ENCODE measurements around the gene PPP1R1A. TPM values are rescaled to one million over a fixed set of nuclear protein-coding genes. Genes with fewer than 3 reads are reported as not detected.

The PPP1R1A gene
- total RNA-seq, 2 donors from 2014 or later, result not detected

DNA sequence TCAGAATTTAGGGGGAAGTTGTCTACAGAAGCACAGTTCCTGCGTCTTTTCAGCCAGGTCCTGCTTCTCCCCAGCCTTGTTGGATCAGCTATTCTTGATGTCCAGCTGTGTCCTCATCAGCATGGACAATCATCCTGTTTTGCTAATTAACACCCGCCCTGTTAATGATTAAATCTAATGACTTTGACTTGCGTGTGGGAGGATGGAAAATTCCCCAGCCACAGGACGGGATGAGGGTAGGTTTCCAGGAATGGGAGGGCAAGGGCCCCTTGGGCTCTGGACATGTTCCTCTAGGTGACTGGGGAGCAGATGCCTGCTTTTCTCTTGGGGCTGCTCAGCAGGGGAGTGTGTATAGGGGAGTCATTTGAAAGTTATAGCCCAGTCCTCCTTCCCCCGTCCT lies 5.3 kb upstream of the PPP1R1A start:
- no peak overlapping the region for H3K27ac Mint-ChIP-seq
- no peaks in the 10 kb centered on the region for H3K4me1 Mint-ChIP-seq (ENCODE audit: low read depth in 2 of 2)
- H3K27me3 Mint-ChIP-seq, result peaks cover 30 to 45% of the 10 kb centered on the region in 2 donors
- DNase-seq (ENCODE audit: low spot score), result no peak
- no peaks in the 10 kb centered on the region for H3K36me3 Mint-ChIP-seq
- H3K9me3 Mint-ChIP-seq, result no peaks in the 10 kb centered on the region
- ATAC-seq, result no peak
- no peak overlapping the region for H3K4me3 Mint-ChIP-seq

DNA sequence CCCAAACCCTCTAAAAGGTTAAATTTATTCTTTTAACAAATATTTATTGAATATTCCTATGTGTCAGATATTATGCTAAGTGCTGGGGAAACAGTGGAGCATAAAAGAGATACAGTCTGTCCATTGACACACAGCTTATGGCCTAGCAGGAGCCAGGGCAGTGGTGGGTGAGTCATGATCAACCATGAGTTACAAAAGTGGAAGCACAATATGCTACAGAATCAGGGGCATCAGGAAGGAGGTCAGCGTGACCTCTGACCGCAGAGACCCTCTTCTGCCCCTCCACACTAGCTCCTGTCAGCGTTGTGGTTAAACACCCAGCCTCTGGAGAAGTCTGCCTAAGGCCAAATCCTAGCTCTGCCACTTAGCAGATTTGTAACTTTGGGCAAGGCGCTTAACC lies 4.7 kb upstream of the PPP1R1A start:
- DNase-seq (ENCODE audit: low spot score), result no peak
- no peak for ATAC-seq
- H3K27me3 Mint-ChIP-seq, result peaks cover 31 to 45% of the 10 kb centered on the region in 2 donors
- no peaks in the 10 kb centered on the region for H3K36me3 Mint-ChIP-seq
- H3K4me1 Mint-ChIP-seq (ENCODE audit: low read depth in 2 of 2), result no peaks in the 10 kb centered on the region
- no peaks in the 10 kb centered on the region for H3K9me3 Mint-ChIP-seq
- H3K27ac Mint-ChIP-seq, result no peak overlapping the region
- no peak overlapping the region for H3K4me3 Mint-ChIP-seq

GRCh38 chr12:54592316-54592715 lies 3.9 kb upstream of the PPP1R1A start:
- no peaks in the 10 kb centered on the region for H3K36me3 Mint-ChIP-seq
- DNase-seq (ENCODE audit: low spot score) (no peak), ATAC-seq (no peak)
- no peak overlapping the region for H3K4me3 Mint-ChIP-seq
- H3K27me3 Mint-ChIP-seq, result peaks cover 32 to 47% of the 10 kb centered on the region in 2 donors
- no peaks in the 10 kb centered on the region for H3K9me3 Mint-ChIP-seq
- no peak overlapping the region for H3K27ac Mint-ChIP-seq
- H3K4me1 Mint-ChIP-seq (ENCODE audit: low read depth in 2 of 2), result no peaks in the 10 kb centered on the region

DNA sequence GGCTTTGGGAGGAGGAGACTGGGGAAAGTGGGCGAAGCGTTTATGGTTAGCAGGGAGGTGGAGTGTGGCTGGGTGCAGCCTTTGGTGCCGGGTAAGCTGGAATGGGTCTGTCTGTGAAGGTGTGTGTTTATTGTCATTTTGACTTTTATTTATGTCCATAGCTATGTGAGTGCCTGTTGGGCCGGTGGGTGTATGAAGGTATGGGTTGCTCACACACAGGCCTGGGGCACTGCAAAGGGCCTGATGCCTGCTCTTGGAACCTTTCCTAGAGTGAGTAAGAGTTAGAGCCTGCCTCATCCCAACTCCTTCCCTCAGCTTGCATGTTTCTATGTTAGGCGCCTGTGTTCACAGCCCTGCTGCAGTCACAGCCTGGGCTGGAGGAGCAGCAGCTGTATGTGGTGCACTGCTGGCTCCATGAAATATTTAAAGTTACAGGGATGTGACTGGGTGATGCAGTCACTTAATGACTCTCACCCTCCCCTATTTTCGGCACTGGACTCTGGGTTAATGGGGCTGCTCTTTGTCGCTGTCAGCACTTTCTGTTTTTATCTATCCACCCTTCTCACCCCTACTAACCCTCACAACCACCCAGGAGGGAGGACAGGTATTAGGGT lies 2.6 kb upstream of the PPP1R1A start:
- no peaks in the 10 kb centered on the region for H3K36me3 Mint-ChIP-seq
- H3K4me3 Mint-ChIP-seq, result no peak overlapping the region
- DNase-seq (ENCODE audit: low spot score) (no peak), ATAC-seq (peak in 1 of 2 donors; percentile 33)
- H3K27ac Mint-ChIP-seq, result no peak overlapping the region
- no peaks in the 10 kb centered on the region for H3K9me3 Mint-ChIP-seq
- H3K27me3 Mint-ChIP-seq, result peaks cover 39 to 46% of the 10 kb centered on the region in 2 donors
- no peaks in the 10 kb centered on the region for H3K4me1 Mint-ChIP-seq (ENCODE audit: low read depth in 2 of 2)

- ATAC-seq (no peak), DNase-seq (ENCODE audit: low spot score) (no peak)
- peaks cover 47 to 50% of the 10 kb centered on the region in 2 donors for H3K27me3 Mint-ChIP-seq
- H3K27ac Mint-ChIP-seq, result no peak overlapping the region
- no peaks in the 10 kb centered on the region for H3K9me3 Mint-ChIP-seq
- no peak overlapping the region for H3K4me3 Mint-ChIP-seq
- H3K36me3 Mint-ChIP-seq, result no peaks in the 10 kb centered on the region
- H3K4me1 Mint-ChIP-seq (ENCODE audit: low read depth in 2 of 2), result no peaks in the 10 kb centered on the region
These were observed 1.5 kb upstream of the PPP1R1A start for GRCh38 chr12:54589964-54590363.

DNA sequence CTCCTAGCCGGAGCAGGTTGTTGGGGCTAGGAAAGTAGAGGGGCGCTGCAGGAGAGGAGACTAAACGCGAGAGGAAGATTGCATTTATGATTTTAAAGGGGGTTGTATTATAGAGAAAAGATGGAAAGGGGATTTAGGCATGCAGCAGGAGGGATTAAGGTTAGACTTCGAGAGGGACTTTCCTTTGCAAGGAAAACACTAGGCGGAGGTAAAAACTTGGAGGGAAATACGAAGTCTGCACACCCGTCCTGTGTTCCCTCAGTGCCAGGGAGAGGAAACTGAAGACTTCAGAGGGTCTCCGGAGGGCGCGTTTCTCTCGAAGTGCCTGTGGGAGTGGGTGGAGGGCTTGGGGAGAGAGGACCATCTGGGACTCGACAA lies 420 bp upstream of the PPP1R1A start:
- DNase-seq (ENCODE audit: low spot score) (no peak), ATAC-seq (no peak)
- Mint-ChIP-seq H3K27ac (no peak overlapping the region), H3K4me1 (ENCODE audit: low read depth in 2 of 2) (no peaks in the 10 kb centered on the region), H3K9me3 (no peaks in the 10 kb centered on the region), H3K27me3 (peaks cover 51 to 60% of the 10 kb centered on the region in 2 donors), H3K4me3 (peak overlapping the region; percentile 14), H3K36me3 (no peaks in the 10 kb centered on the region)

DNA sequence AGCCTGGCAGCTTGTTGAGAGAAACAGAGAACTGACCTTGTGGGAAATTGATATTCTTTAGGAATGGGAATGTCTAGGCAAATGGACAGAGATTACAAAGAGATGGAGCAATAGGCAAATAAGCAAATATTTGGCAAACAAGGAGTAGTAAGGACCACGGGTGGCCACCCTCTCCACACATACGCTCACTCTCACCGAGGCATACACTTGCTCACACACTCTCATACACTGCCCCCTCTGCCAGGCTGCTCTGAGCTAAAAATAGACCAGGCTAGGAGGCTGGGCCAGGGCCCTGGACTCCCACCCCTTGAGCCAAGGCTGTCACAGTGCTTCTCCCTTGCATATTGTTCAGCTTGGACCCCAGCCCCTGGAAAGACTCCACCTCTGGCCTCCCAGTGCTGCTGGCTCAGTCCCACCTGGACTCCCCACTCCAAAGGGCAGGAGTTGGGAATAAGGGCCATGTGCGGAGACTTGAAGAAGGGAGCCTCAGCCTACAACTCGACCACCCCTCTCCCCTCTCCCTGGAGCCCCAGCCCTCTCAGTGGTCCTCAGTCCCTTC lies 1.1 kb downstream of the PPP1R1A start:
- Mint-ChIP-seq H3K36me3 (no peaks in the 10 kb centered on the region), H3K27ac (no peak overlapping the region), H3K27me3 (peaks cover 54 to 61% of the 10 kb centered on the region in 2 donors), H3K9me3 (no peaks in the 10 kb centered on the region), H3K4me1 (ENCODE audit: low read depth in 2 of 2) (no peaks in the 10 kb centered on the region), H3K4me3 (no peak overlapping the region)
- ATAC-seq, result no peak
- no peak for DNase-seq (ENCODE audit: low spot score)

DNA sequence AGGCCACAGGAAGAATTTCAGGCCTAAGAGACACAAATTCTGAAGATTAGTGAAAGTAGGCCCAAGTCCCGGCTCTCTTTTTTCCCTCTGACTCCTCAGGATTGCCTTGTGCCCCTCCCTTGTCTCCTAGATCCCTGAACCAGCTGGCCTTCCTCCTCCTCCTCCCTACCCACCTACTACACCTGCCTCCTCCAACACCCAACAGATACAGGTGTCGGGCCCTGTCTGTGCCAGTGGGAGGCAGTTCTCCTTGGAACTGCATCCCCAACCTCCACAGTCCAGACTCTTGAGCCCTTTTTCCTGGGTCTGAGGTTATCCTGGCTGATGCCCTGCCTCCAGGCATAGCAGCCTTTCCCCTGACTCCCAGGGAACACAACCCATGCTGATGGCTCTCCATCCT lies 1.8 kb downstream of the PPP1R1A start:
- Mint-ChIP-seq H3K27ac (no peak overlapping the region), H3K4me3 (no peak overlapping the region)
- no peak for DNase-seq (ENCODE audit: low spot score)

GRCh38 chr12:54585243-54585642 lies 3.2 kb downstream of the PPP1R1A start:
- DNase-seq (ENCODE audit: low spot score) (no peak), ATAC-seq (no peak)
- Mint-ChIP-seq H3K4me1 (ENCODE audit: low read depth in 2 of 2) (no peaks in the 10 kb centered on the region), H3K27ac (no peak overlapping the region), H3K27me3 (peaks cover 43 to 45% of the 10 kb centered on the region in 2 donors), H3K36me3 (no peaks in the 10 kb centered on the region), H3K4me3 (no peak overlapping the region), H3K9me3 (no peaks in the 10 kb centered on the region)

More for the DNA sequence above, 1.8 kb downstream of the PPP1R1A start:
- ATAC-seq, result no peak
- no peaks in the 10 kb centered on the region for H3K4me1 Mint-ChIP-seq (ENCODE audit: low read depth in 2 of 2)
- no peaks in the 10 kb centered on the region for H3K9me3 Mint-ChIP-seq
- H3K27me3 Mint-ChIP-seq, result peaks cover 54 to 57% of the 10 kb centered on the region in 2 donors
- H3K36me3 Mint-ChIP-seq, result no peaks in the 10 kb centered on the region

GRCh38 chr12:54584128-54584527 lies 4.3 kb downstream of the PPP1R1A start:
- Mint-ChIP-seq H3K27me3 (peaks cover 32 to 35% of the 10 kb centered on the region in 2 donors), H3K4me3 (no peak overlapping the region), H3K36me3 (no peaks in the 10 kb centered on the region), H3K4me1 (ENCODE audit: low read depth in 2 of 2) (peaks cover 6 to 7% of the 10 kb centered on the region in 2 donors), H3K27ac (no peak overlapping the region), H3K9me3 (no peaks in the 10 kb centered on the region)
- DNase-seq (ENCODE audit: low spot score) (no peak), ATAC-seq (no peak)

DNA sequence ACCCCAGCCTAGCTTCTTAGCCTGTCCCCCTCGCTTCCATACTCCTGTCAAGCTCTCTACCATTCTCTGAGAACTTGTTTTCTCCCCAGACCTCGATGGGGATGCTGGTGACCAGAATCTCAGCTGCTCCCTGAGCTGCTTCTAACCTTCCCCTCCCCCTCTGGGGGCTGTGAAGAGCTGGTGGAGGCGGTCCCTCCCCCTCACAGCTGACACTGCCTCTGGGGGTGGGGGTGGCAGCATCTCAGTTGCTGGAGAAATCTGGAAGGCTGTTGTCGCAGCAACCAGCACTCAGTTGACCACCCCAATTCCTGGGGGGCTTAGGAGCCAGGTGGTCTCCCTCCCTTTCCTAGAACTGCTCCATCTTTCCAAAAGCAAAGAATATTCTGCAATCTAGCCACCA lies 4.7 kb downstream of the PPP1R1A start:
- DNase-seq (ENCODE audit: low spot score), result no peak
- peaks cover 28 to 31% of the 10 kb centered on the region in 2 donors for H3K27me3 Mint-ChIP-seq
- ATAC-seq, result no peak
- H3K4me3 Mint-ChIP-seq, result no peak overlapping the region
- H3K9me3 Mint-ChIP-seq, result no peaks in the 10 kb centered on the region
- H3K36me3 Mint-ChIP-seq, result no peaks in the 10 kb centered on the region
- H3K27ac Mint-ChIP-seq, result no peak overlapping the region
- H3K4me1 Mint-ChIP-seq (ENCODE audit: low read depth in 2 of 2), result peaks cover 6 to 7% of the 10 kb centered on the region in 2 donors

- Mint-ChIP-seq H3K36me3 (no peaks in the 10 kb centered on the region), H3K9me3 (no peaks in the 10 kb centered on the region), H3K27ac (no peak overlapping the region), H3K27me3 (peaks cover 14 to 19% of the 10 kb centered on the region in 2 donors), H3K4me1 (ENCODE audit: low read depth in 2 of 2) (peaks cover 6 to 7% of the 10 kb centered on the region in 2 donors), H3K4me3 (no peak overlapping the region)
- no peak for ATAC-seq
- DNase-seq (ENCODE audit: low spot score), result no peak
These were observed 7.0 kb downstream of the PPP1R1A start for GRCh38 chr12:54581412-54581811.

GRCh38 chr12:54579696-54580333 lies 8.6 kb downstream of the PPP1R1A start:
- H3K36me3 Mint-ChIP-seq, result no peaks in the 10 kb centered on the region
- no peaks in the 10 kb centered on the region for H3K9me3 Mint-ChIP-seq
- no peak overlapping the region for H3K4me3 Mint-ChIP-seq
- peaks cover 6 to 7% of the 10 kb centered on the region in 2 donors for H3K4me1 Mint-ChIP-seq (ENCODE audit: low read depth in 2 of 2)
- H3K27me3 Mint-ChIP-seq, result peaks cover 10% of the 10 kb centered on the region in 2 donors
- peak; percentile 85 to 92 for ATAC-seq
- no peak overlapping the region for H3K27ac Mint-ChIP-seq
- peak; percentile 82 for DNase-seq (ENCODE audit: low spot score)

GRCh38 chr12:54579258-54579657 lies 9.2 kb downstream of the PPP1R1A start:
- DNase-seq (ENCODE audit: low spot score) (no peak), ATAC-seq (no peak)
- Mint-ChIP-seq H3K4me1 (ENCODE audit: low read depth in 2 of 2) (peaks cover 6 to 7% of the 10 kb centered on the region in 2 donors), H3K4me3 (no peak overlapping the region), H3K27me3 (peaks cover 4 to 7% of the 10 kb centered on the region in 2 donors), H3K27ac (no peak overlapping the region), H3K36me3 (no peaks in the 10 kb centered on the region), H3K9me3 (no peaks in the 10 kb centered on the region)
